Measurements from ENCODE around the gene HAVCR2. TPM values are rescaled to one million over a fixed set of nuclear protein-coding genes. Genes with fewer than 3 reads are reported as not detected.

The HAVCR2 gene
- polyA plus RNA-seq, 1 donor from 2014 or later = 1.1 TPM

GRCh38 chr5:157155297-157155696 is 46.5 kb upstream of the HAVCR2 start:
- no peak overlapping the region for H3K4me3 ChIP-seq (ENCODE audit: low read length)
- no peaks in the 10 kb centered on the region for H3K27me3 ChIP-seq (ENCODE audit: insufficient read depth, low read depth, low read length)
- H3K9me2 ChIP-seq (ENCODE audit: insufficient read depth, low read length) = no peaks in the 10 kb centered on the region
- H3F3A ChIP-seq (ENCODE audit: insufficient read depth, low read length, poor library complexity, severe bottlenecking) = no peaks in the 10 kb centered on the region
- H4K20me1 ChIP-seq (ENCODE audit: insufficient read depth) = no peaks in the 10 kb centered on the region
- H3K36me3 ChIP-seq (ENCODE audit: insufficient read depth, low read length) = no peaks in the 10 kb centered on the region
- no peak overlapping the region for H3K27ac ChIP-seq (ENCODE audit: low read length)
- no peak overlapping the region for H3K9ac ChIP-seq (ENCODE audit: low read length)
- H3K4me2 ChIP-seq (ENCODE audit: low read length) = no peak overlapping the region
- H2AFZ ChIP-seq (ENCODE audit: low read depth, low read length) = no peak overlapping the region
- H3K9me3 ChIP-seq (ENCODE audit: low read length) = no peaks in the 10 kb centered on the region
- TF ChIP-seq EZH2 (IDR thresholded peaks at IDR 0.05; ENCODE audit: borderline replicate concordance, insufficient read depth, low read length, poor library complexity, severe bottlenecking) (no peak), POLR2AphosphoS5 (IDR thresholded peaks at IDR 0.05) (no peak), EP300 (conservative IDR thresholded peaks at IDR 0.05; ENCODE audit: poor library complexity, severe bottlenecking) (no peak), SMC3 (conservative IDR thresholded peaks at IDR 0.05; ENCODE audit: poor library complexity) (no peak), TAF1 (IDR thresholded peaks at IDR 0.05; ENCODE audit: low read depth) (no peak), RAD21 (conservative IDR thresholded peaks at IDR 0.05) (no peak), REST (IDR thresholded peaks at IDR 0.05; ENCODE audit: borderline replicate concordance) (no peak), CTCF (IDR thresholded peaks at IDR 0.05; ENCODE audit: poor library complexity, severe bottlenecking) (no peak), MXI1 (conservative IDR thresholded peaks at IDR 0.05; ENCODE audit: poor library complexity, severe bottlenecking) (no peak)
- no peaks in the 10 kb centered on the region for H3K79me2 ChIP-seq (replicated peaks; ENCODE audit: insufficient read depth, low read length)

- TF ChIP-seq TAF1 (IDR thresholded peaks at IDR 0.05; ENCODE audit: low read depth) (no peak), SMC3 (conservative IDR thresholded peaks at IDR 0.05; ENCODE audit: poor library complexity) (no peak), CTCF (IDR thresholded peaks at IDR 0.05; ENCODE audit: poor library complexity, severe bottlenecking) (no peak), MXI1 (conservative IDR thresholded peaks at IDR 0.05; ENCODE audit: poor library complexity, severe bottlenecking) (no peak), EZH2 (IDR thresholded peaks at IDR 0.05; ENCODE audit: borderline replicate concordance, insufficient read depth, low read length, poor library complexity, severe bottlenecking) (no peak), RAD21 (conservative IDR thresholded peaks at IDR 0.05) (no peak), POLR2AphosphoS5 (IDR thresholded peaks at IDR 0.05) (no peak), REST (IDR thresholded peaks at IDR 0.05; ENCODE audit: borderline replicate concordance) (no peak), EP300 (conservative IDR thresholded peaks at IDR 0.05; ENCODE audit: poor library complexity, severe bottlenecking) (no peak)
- H3K9me3 ChIP-seq (ENCODE audit: low read length) = no peaks in the 10 kb centered on the region
- no peak overlapping the region for H3K4me3 ChIP-seq (ENCODE audit: low read length)
- H3K79me2 ChIP-seq (replicated peaks; ENCODE audit: insufficient read depth, low read length) = no peaks in the 10 kb centered on the region
- H3K27ac ChIP-seq (ENCODE audit: low read length) = no peak overlapping the region
- H3K9me2 ChIP-seq (ENCODE audit: insufficient read depth, low read length) = no peaks in the 10 kb centered on the region
- no peaks in the 10 kb centered on the region for H4K20me1 ChIP-seq (ENCODE audit: insufficient read depth)
- H3K4me2 ChIP-seq (ENCODE audit: low read length) = no peak overlapping the region
- no peaks in the 10 kb centered on the region for H3K36me3 ChIP-seq (ENCODE audit: insufficient read depth, low read length)
- no peaks in the 10 kb centered on the region for H3K27me3 ChIP-seq (ENCODE audit: insufficient read depth, low read depth, low read length)
- no peak overlapping the region for H2AFZ ChIP-seq (ENCODE audit: low read depth, low read length)
- no peaks in the 10 kb centered on the region for H3F3A ChIP-seq (ENCODE audit: insufficient read depth, low read length, poor library complexity, severe bottlenecking)
- no peak overlapping the region for H3K9ac ChIP-seq (ENCODE audit: low read length)
Observed at GRCh38 chr5:157150995-157151394, 42.2 kb upstream of the HAVCR2 start.
